K562 (cell line): ENCODE data around the gene AFDN.

Source experiments
- CBX5 ChIP-seq: IDR thresholded peaks from 2 replicates; pipeline ENCODE4 v1.6.1; 2014; ENCODE audit warnings: low read depth, borderline replicate concordance
- CBX8 ChIP-seq: fragments of 200-600 bp; sonication (generic); IDR thresholded peaks from 2 replicates; pipeline ENCODE4 v1.6.1; 2012; ENCODE audit warnings: borderline replicate concordance, mixed run types, low read depth, mild to moderate bottlenecking, moderate library complexity, mixed read lengths, low read length, control low read depth, inconsistent platforms; ENCODE audit not compliant: poor library complexity, severe bottlenecking; ENCODE audit errors: extremely low read depth
- EWSR1 ChIP-seq: fragments of 450-650 bp; IDR thresholded peaks from 2 replicates; pipeline ENCODE4 v1.6.1; 2018; ENCODE audit warnings: borderline replicate concordance, mild to moderate bottlenecking, low read depth, moderate library complexity; ENCODE audit not compliant: partially characterized antibody
- MLX ChIP-seq, 2 experiments: fragments of 450-650 bp in 1 of 2; sonication (generic) in 1 of 2; formaldehyde crosslinking; conservative IDR thresholded peaks; 2 replicates each; pipeline versions ENCODE4 v1.4.0 to v1.8.1; 2020 to 2022; ENCODE audit warnings: mild to moderate bottlenecking in 1 of 2, missing genetic modification reagents in 1 of 2
- POLR2AphosphoS2 ChIP-seq: IDR thresholded peaks from 2 replicates; pipeline ENCODE4 v1.6.1; 2012; ENCODE audit warnings: low read length, improper control_type of control experiment
- RNF2 ChIP-seq: sonication (generic); IDR thresholded peaks from 2 replicates; pipeline ENCODE4 v1.6.1; 2016
- SMARCB1 ChIP-seq: IDR thresholded peaks from 2 replicates; pipeline ENCODE4 v1.6.1; 2011; ENCODE audit warnings: improper control_type of control experiment, low read depth; ENCODE audit not compliant: insufficient read length
- SP2 ChIP-seq: IDR thresholded peaks from 2 replicates; pipeline ENCODE4 v1.6.1; 2011; ENCODE audit warnings: mild to moderate bottlenecking, low read depth, low read length, moderate library complexity; ENCODE audit not compliant: poor library complexity, severe bottlenecking; ENCODE audit errors: extremely low read depth
- ZNF512 ChIP-seq: IDR thresholded peaks from 2 replicates; pipeline ENCODE4 v1.6.1; 2016; ENCODE audit warnings: missing genetic modification characterization, missing compliant biosample characterization
- TF ChIP-seq, protein P1 (sequence below): sonication (generic); formaldehyde crosslinking; IDR thresholded peaks from 2 replicates; pipeline ENCODE4 v1.8.0; 2022; ENCODE audit warnings: missing genetic modification reagents, mild to moderate bottlenecking, borderline replicate concordance

- TF ChIP-seq MLX (CRISPR knock-in tag; conservative IDR thresholded peaks at IDR 0.05) (no peak), CBX5 (no peak), ZNF512 (no peak), RNF2 (no peak), SMARCB1 (no peak), SP2 (no peak), CBX8 (no peak), EWSR1 (no peak), POLR2AphosphoS2 (no peak)
- TF ChIP-seq, protein P1, sequence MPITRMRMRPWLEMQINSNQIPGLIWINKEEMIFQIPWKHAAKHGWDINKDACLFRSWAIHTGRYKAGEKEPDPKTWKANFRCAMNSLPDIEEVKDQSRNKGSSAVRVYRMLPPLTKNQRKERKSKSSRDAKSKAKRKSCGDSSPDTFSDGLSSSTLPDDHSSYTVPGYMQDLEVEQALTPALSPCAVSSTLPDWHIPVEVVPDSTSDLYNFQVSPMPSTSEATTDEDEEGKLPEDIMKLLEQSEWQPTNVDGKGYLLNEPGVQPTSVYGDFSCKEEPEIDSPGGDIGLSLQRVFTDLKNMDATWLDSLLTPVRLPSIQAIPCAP, result no peak
Observed at GRCh38 chr6:167910007-167910406, 83.3 kb downstream of the AFDN start.
